PFSK-1 (cell line): ENCODE measurements around the gene OR9G1.

Experiments
- FOXP2 ChIP-seq: optimal IDR thresholded peaks from 2 replicates; pipeline ENCODE3; 2011; ENCODE audit warnings: borderline replicate concordance, control low read depth, inconsistent platforms; ENCODE audit not compliant: insufficient read depth; ENCODE audit errors: extremely low read length, extremely low read depth
- POLR2AphosphoS5 ChIP-seq: IDR thresholded peaks from 2 replicates; pipeline ENCODE4 v1.6.1; 2012; ENCODE audit warnings: low read depth, mild to moderate bottlenecking, control low read depth, low read length, moderate library complexity
- REST ChIP-seq, 2 experiments: IDR thresholded peaks; 2 replicates each; pipeline versions ENCODE4 v1.6.1 to v1.8.0; 2011 to 2012; ENCODE audit warnings: low read depth in 2 of 2, low read length in 2 of 2, control low read depth in 1 of 2, inconsistent platforms in 1 of 2, mild to moderate bottlenecking in 1 of 2, moderate library complexity in 1 of 2; ENCODE audit not compliant: insufficient read depth in 1 of 2
- SIN3A ChIP-seq: IDR thresholded peaks from 2 replicates; pipeline ENCODE4 v1.6.1; 2012; ENCODE audit warnings: mild to moderate bottlenecking, low read length, moderate library complexity, borderline replicate concordance; ENCODE audit not compliant: insufficient read depth
- TAF1 ChIP-seq: IDR thresholded peaks from 2 replicates; pipeline ENCODE4 v1.6.1; 2012; ENCODE audit warnings: low read length, control low read depth, borderline replicate concordance; ENCODE audit not compliant: insufficient read depth

DNA sequence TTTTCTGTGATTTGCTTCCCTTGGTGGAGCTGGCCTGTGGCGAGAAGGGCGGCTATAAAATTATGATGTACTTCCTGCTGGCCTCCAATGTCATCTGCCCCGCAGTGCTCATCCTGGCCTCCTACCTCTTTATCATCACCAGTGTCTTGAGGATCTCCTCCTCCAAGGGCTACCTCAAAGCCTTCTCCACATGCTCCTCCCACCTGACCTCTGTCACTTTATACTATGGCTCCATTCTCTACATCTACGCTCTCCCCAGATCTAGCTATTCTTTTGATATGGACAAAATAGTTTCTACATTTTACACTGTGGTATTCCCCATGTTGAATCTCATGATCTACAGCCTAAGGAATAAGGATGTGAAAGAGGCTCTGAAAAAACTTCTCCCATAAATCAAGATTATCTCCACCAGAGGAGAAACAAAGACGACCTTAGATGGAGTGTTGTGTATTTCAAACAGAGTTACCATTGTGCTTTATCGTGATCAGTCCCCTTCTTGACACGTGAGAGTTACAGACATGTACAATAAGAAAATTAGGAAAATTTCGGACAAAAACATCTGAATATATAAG, 2.1 kb downstream of the OR9G1 start:
- TF ChIP-seq POLR2AphosphoS5 = no peak
- TF ChIP-seq TAF1 = no peak
- TF ChIP-seq REST (IDR thresholded peaks at IDR 0.05; ENCODE audit: insufficient read depth in 1 of 2, low read depth in 2 of 2, low read length in 2 of 2) = no peak
- no peak for TF ChIP-seq SIN3A
- TF ChIP-seq FOXP2 = no peak
